Loucy (cell line): ENCODE measurements around the gene MATN4.

Experiments used
- H2AFZ ChIP-seq: fragments of 200-600 bp; sonication (generic); 2 replicates; pipeline ENCODE4 v1.6.0; 2016; ENCODE audit warnings: antibody characterized with exemption, mild to moderate bottlenecking, low read length, moderate library complexity
- H3F3A ChIP-seq: fragments of 200-600 bp; 2 replicates; pipeline ENCODE4 v1.6.0; 2016; ENCODE audit warnings: antibody characterized with exemption, low read depth, mild to moderate bottlenecking
- H3K27me3 ChIP-seq: fragments of 200-600 bp; sonication (generic); 2 replicates; pipeline ENCODE4 v1.6.1; 2014; ENCODE audit warnings: low read length, mild to moderate bottlenecking; ENCODE audit not compliant: insufficient read depth, poor library complexity, severe bottlenecking
- H3K36me3 ChIP-seq: fragments of 200-600 bp; sonication (generic); 2 replicates; pipeline ENCODE4 v1.6.1; 2016; ENCODE audit warnings: low read length; ENCODE audit not compliant: insufficient read depth
- H3K4me1 ChIP-seq: fragments of 200-600 bp; sonication (generic); 2 replicates; pipeline ENCODE4 v1.5.1; 2014; ENCODE audit warnings: low read length, mild to moderate bottlenecking; ENCODE audit not compliant: insufficient read depth, poor library complexity, severe bottlenecking
- H3K4me2 ChIP-seq: fragments of 200-600 bp; sonication (generic); 2 replicates; pipeline ENCODE4 v1.6.0; 2014; ENCODE audit warnings: antibody characterized with exemption, low read length, low read depth, mild to moderate bottlenecking; ENCODE audit not compliant: poor library complexity, severe bottlenecking
- H3K4me3 ChIP-seq: fragments of 200-600 bp; sonication (generic); 2 replicates; pipeline ENCODE4 v1.5.1; 2014; ENCODE audit warnings: low read length, mild to moderate bottlenecking, mixed read lengths; ENCODE audit not compliant: poor library complexity, severe bottlenecking
- H3K79me2 ChIP-seq: fragments of 200-600 bp; sonication (generic); 2 replicates; pipeline ENCODE4 v1.6.1; 2014; ENCODE audit warnings: low read length; ENCODE audit not compliant: insufficient read depth
- H3K9ac ChIP-seq: fragments of 200-600 bp; sonication (generic); 2 replicates; pipeline ENCODE4 v1.6.0; 2014; ENCODE audit warnings: mild to moderate bottlenecking, low read depth, low read length, moderate library complexity; ENCODE audit not compliant: poor library complexity, severe bottlenecking
- H3K9me2 ChIP-seq: fragments of 200-600 bp; sonication (generic); replicated peaks from 2 replicates; pipeline ENCODE4 v1.6.1; 2016; ENCODE audit warnings: low read depth, low read length, mixed read lengths
- H3K9me3 ChIP-seq: fragments of 200-600 bp; sonication (generic); 2 replicates; pipeline ENCODE4 v1.6.1; 2014; ENCODE audit warnings: mild to moderate bottlenecking, antibody characterized with exemption, low read length, low read depth; ENCODE audit not compliant: insufficient read depth
- H4K20me1 ChIP-seq: fragments of 200-600 bp; sonication (generic); 2 replicates; pipeline ENCODE4 v1.6.0; 2014; ENCODE audit warnings: antibody characterized with exemption, low read length, mild to moderate bottlenecking; ENCODE audit not compliant: insufficient read depth, poor library complexity, severe bottlenecking
- EZH2phosphoT487 ChIP-seq: fragments of 200-600 bp; IDR thresholded peaks from 2 replicates; pipeline ENCODE4 v1.6.1; 2018; ENCODE audit warnings: antibody characterized with exemption, mild to moderate bottlenecking, moderate library complexity, borderline replicate concordance
- TF ChIP-seq, protein P1 (sequence below): fragments of 200-600 bp; sonication (generic); conservative IDR thresholded peaks from 2 replicates; pipeline ENCODE4 v1.5.1; 2014; ENCODE audit warnings: mild to moderate bottlenecking, antibody characterized with exemption, low read length

The MATN4 gene

DNA sequence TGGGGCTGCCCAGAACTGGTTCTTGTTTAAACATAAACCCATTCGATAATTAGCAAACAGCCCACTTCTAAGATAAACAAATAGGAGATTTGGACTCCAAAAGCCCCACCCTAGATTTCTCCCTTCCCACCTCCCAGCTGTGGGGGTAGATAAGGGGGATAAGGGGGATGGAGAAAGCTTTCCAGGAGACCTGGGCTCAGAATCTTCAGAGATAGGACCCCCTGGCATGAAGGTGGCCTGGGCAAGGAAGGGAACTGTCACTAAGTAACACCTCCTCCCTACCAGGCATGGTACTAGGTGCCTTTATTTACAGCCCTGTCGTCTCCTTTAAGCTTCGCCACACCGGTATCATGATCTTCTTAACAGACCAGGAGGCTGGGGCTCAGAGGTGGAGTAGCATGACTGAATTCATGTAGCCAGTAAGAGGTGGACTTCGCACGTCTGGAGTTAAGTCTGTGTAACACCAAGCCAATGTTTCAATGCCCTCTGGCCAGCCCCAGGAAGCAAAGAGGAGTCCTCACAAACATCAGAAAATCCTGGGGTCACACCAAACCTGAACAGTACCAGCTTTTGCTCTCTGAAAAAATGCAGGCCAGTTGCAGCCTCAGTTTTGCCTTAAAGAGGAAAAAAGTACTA is 35.6 kb upstream of the MATN4 start:
- no peaks in the 10 kb centered on the region for H3K36me3 ChIP-seq
- H3K27me3 ChIP-seq = no peaks in the 10 kb centered on the region
- no peak overlapping the region for H3K4me3 ChIP-seq
- H2AFZ ChIP-seq = no peak overlapping the region
- H3K9me3 ChIP-seq = no peaks in the 10 kb centered on the region
- no peaks in the 10 kb centered on the region for H3K9me2 ChIP-seq
- H3K79me2 ChIP-seq = no peaks in the 10 kb centered on the region
- H3F3A ChIP-seq = no peaks in the 10 kb centered on the region
- H4K20me1 ChIP-seq = no peaks in the 10 kb centered on the region
- H3K4me2 ChIP-seq = no peak overlapping the region
- TF ChIP-seq EZH2phosphoT487 = no peak
- TF ChIP-seq, protein P1, sequence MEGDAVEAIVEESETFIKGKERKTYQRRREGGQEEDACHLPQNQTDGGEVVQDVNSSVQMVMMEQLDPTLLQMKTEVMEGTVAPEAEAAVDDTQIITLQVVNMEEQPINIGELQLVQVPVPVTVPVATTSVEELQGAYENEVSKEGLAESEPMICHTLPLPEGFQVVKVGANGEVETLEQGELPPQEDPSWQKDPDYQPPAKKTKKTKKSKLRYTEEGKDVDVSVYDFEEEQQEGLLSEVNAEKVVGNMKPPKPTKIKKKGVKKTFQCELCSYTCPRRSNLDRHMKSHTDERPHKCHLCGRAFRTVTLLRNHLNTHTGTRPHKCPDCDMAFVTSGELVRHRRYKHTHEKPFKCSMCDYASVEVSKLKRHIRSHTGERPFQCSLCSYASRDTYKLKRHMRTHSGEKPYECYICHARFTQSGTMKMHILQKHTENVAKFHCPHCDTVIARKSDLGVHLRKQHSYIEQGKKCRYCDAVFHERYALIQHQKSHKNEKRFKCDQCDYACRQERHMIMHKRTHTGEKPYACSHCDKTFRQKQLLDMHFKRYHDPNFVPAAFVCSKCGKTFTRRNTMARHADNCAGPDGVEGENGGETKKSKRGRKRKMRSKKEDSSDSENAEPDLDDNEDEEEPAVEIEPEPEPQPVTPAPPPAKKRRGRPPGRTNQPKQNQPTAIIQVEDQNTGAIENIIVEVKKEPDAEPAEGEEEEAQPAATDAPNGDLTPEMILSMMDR = no peak
- H3K9ac ChIP-seq = no peak overlapping the region
- H3K4me1 ChIP-seq = peaks cover 38% of the 10 kb centered on the region

DNA sequence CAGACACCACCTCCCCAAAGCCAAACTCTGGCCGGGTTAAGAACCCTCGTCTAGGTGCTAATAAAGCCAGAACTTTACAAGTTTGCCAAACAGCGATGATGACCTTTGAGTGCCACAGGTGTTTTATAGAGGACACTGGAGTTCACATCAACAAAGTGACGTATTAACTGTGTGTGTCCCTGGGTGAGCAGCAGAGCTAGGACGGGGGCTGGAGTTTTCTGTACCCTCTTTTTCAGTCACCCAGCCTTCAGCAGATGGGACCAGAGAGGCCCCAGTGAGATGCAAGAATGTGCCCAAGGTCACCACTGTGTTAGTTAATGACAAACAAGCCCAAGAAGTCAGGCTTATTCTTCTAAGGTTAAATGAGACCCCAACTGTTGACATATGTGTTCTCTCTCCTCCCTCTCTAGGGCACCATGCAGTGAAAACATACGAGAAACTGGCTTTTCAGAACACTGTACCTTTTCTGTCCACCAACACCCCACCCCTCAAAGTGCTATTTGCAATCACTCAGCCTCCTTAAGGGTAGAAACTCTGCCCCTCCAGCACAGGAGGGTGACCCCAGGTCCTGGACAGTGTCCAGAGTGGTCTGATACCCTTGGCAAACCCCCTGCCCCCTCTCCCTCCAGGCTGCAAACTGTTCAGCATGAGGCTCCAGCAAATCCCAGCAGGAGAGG is 34.9 kb upstream of the MATN4 start:
- H3K9ac ChIP-seq = no peak overlapping the region
- H3K4me1 ChIP-seq = peaks cover 38% of the 10 kb centered on the region
- H3K9me3 ChIP-seq = no peaks in the 10 kb centered on the region
- no peaks in the 10 kb centered on the region for H3K79me2 ChIP-seq
- H3K27me3 ChIP-seq = no peaks in the 10 kb centered on the region
- H3K4me2 ChIP-seq = no peak overlapping the region
- TF ChIP-seq EZH2phosphoT487 = no peak
- TF ChIP-seq, protein P1 = no peak
- no peaks in the 10 kb centered on the region for H3K9me2 ChIP-seq
- no peaks in the 10 kb centered on the region for H3K36me3 ChIP-seq
- no peak overlapping the region for H2AFZ ChIP-seq
- H3F3A ChIP-seq = no peaks in the 10 kb centered on the region
- no peak overlapping the region for H3K4me3 ChIP-seq
- no peaks in the 10 kb centered on the region for H4K20me1 ChIP-seq

DNA sequence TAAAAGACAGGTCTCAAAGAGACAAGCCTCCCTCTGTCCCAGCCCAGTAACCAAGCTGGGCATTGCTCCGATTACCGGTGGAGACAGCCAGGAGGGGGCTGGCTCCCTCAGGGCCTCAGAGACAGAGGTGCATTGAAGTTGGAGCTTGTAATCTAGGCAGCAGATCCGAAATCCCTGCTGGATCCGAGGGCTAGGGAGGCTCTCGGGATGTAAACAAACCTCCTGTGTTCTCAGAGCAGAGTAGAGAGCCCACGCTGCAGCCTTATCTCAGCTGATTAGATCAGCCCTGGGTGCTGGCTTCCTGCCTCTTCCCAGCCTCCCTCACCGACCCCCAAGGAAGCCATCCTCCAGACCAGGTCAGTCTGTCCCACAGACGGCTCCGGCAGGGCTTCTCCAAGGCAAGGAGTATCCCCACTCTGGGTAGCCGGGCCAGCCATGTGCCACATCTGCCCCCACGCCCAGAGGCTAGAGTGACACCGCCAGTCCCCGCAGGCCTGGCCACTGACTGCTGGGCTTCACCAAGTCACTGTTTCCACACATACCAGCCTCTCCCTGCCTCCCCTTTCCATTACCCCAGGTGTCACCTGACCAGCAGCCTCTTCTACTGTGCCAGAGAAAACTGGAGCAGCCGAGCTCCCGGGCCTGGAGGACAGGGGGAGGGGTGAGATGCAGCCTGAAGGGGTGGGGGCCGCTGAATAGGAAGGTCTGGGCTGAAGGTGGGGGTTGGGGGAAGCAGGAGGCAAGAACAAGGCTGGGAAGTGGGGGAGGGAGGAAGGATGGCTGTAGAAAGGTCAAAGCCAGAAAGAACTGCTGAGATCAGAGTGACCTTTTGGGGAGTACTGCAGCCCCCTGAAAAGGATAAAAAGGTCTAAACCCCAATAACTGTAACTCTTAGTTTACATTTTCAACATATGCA is 34.1 kb upstream of the MATN4 start:
- H3K27me3 ChIP-seq = no peaks in the 10 kb centered on the region
- no peaks in the 10 kb centered on the region for H3K9me2 ChIP-seq
- H3K9me3 ChIP-seq = no peaks in the 10 kb centered on the region
- H4K20me1 ChIP-seq = no peaks in the 10 kb centered on the region
- H3K4me3 ChIP-seq = no peak overlapping the region
- H3F3A ChIP-seq = no peaks in the 10 kb centered on the region
- TF ChIP-seq, protein P1 = no peak
- TF ChIP-seq EZH2phosphoT487 = no peak
- no peak overlapping the region for H3K4me2 ChIP-seq
- H3K36me3 ChIP-seq = no peaks in the 10 kb centered on the region
- peaks cover 38% of the 10 kb centered on the region for H3K4me1 ChIP-seq
- H2AFZ ChIP-seq = peak overlapping the region; percentile 15; the same call in 1 of the 2 replicates
- H3K79me2 ChIP-seq = no peaks in the 10 kb centered on the region
- H3K9ac ChIP-seq = no peak overlapping the region
